ENCODE results near the gene CUTC.

Gene CUTC

GRCh38 chr10:99784727-99785441 is 52.9 kb downstream of the CUTC start:
- no peak for DNase-seq

- no peak for DNase-seq
These were observed 53.6 kb downstream of the CUTC start for GRCh38 chr10:99785646-99786045.

GRCh38 chr10:99787311-99787710 is 55.3 kb downstream of the CUTC start:
- DNase-seq = no peak

- no peak for DNase-seq
These were observed 55.9 kb downstream of the CUTC start for GRCh38 chr10:99787782-99788445.

- peak; percentile 8 for DNase-seq
These were observed 56.7 kb downstream of the CUTC start for GRCh38 chr10:99788598-99789256.

- DNase-seq = no peak
These were observed 59.8 kb downstream of the CUTC start for GRCh38 chr10:99791831-99792230.

- DNase-seq = no peak
These were observed 61.8 kb downstream of the CUTC start for GRCh38 chr10:99793819-99794218.

- no peak for DNase-seq
These were observed 64.9 kb downstream of the CUTC start for GRCh38 chr10:99796928-99797327.

- DNase-seq = no peak
These were observed 66.0 kb downstream of the CUTC start for GRCh38 chr10:99798031-99798430.

GRCh38 chr10:99798920-99799319 is 66.9 kb downstream of the CUTC start:
- no peak for DNase-seq

GRCh38 chr10:99799613-99800012 is 67.6 kb downstream of the CUTC start:
- no peak for DNase-seq

- DNase-seq = no peak
These were observed 72.4 kb downstream of the CUTC start for GRCh38 chr10:99804471-99804870.

GRCh38 chr10:99805190-99805589 is 73.2 kb downstream of the CUTC start:
- no peak for DNase-seq

Measured in eye (tissue), 1 donor.